Liver (tissue), 9 donors: ENCODE data around the gene PRM2. TPM values are rescaled to one million over a fixed set of nuclear protein-coding genes. Genes with fewer than 3 reads are reported as not detected.

ENCODE experiments used
- DNase-seq: peaks from one replicate; pipeline ENCODE4 v3.0.0-alpha.2; 2017; ENCODE audit warnings: low spot score
- H3K27ac ChIP-seq, 2 donors: one replicate each; pipeline ENCODE4 v1.7.0; 2013; ENCODE audit warnings: inconsistent platforms in 2 of 2, low read length in 2 of 2, control low read depth in 1 of 2, low read depth in 1 of 2, mild to moderate bottlenecking in 1 of 2
- H3K27me3 ChIP-seq, 4 donors: one replicate each; pipeline versions ENCODE4 v1.6.1 to v1.7.0; 2013; ENCODE audit warnings: low read length in 3 of 4, inconsistent platforms in 1 of 4, mild to moderate bottlenecking in 1 of 4, moderate library complexity in 1 of 4; ENCODE audit not compliant: control insufficient read depth in 4 of 4, insufficient read depth in 4 of 4
- H3K36me3 ChIP-seq, 4 donors: one replicate each; pipeline versions ENCODE4 v1.6.1 to v1.7.0; 2013; ENCODE audit warnings: low read length in 3 of 4, mild to moderate bottlenecking in 3 of 4, low read depth in 1 of 4, moderate library complexity in 1 of 4; ENCODE audit not compliant: control insufficient read depth in 4 of 4, insufficient read depth in 3 of 4
- H3K4me1 ChIP-seq, 4 donors: one replicate each; pipeline versions ENCODE4 v1.6.1 to v1.7.0; 2013; ENCODE audit warnings: low read length in 3 of 4, mild to moderate bottlenecking in 3 of 4, moderate library complexity in 1 of 4; ENCODE audit not compliant: control insufficient read depth in 4 of 4, insufficient read depth in 4 of 4
- H3K4me3 ChIP-seq, 3 donors: one replicate each; pipeline versions ENCODE4 v1.6.1 to v1.7.0; 2013; ENCODE audit warnings: low read length in 3 of 3, control low read depth in 1 of 3, low read depth in 1 of 3, mild to moderate bottlenecking in 1 of 3
- H3K9ac ChIP-seq, 2 donors: one replicate each; pipeline ENCODE4 v1.7.0; 2013; ENCODE audit warnings: low read length in 2 of 2, mild to moderate bottlenecking in 2 of 2, moderate library complexity in 2 of 2, control low read depth in 1 of 2, low read depth in 1 of 2
- H3K9me3 ChIP-seq, 4 donors: one replicate each; pipeline versions ENCODE4 v1.6.1 to v1.7.0; 2013; ENCODE audit warnings: low read length in 3 of 4; ENCODE audit not compliant: control insufficient read depth in 4 of 4
- ATF3 ChIP-seq: IDR thresholded peaks from 2 replicates; pipeline ENCODE4 v1.6.1; 2016; ENCODE audit warnings: antibody characterized with exemption
- CTCF ChIP-seq: fragments of 150-350 bp; IDR thresholded peaks from 2 replicates; pipeline ENCODE4 v1.5.1; 2017; ENCODE audit warnings: improper control_type of control experiment, low read depth, low read length; ENCODE audit not compliant: missing input control
- EGR1 ChIP-seq, 2 donors: IDR thresholded peaks; 2 replicates each; pipeline ENCODE4 v1.6.1; 2016 to 2018; ENCODE audit warnings: antibody characterized with exemption in 2 of 2, low read depth in 2 of 2
- FOXA1 ChIP-seq: IDR thresholded peaks from 2 replicates; pipeline ENCODE4 v1.6.1; 2016; ENCODE audit warnings: antibody characterized with exemption
- FOXA2 ChIP-seq: IDR thresholded peaks from 2 replicates; pipeline ENCODE4 v1.6.1; 2016; ENCODE audit warnings: antibody characterized with exemption
- HNF4A ChIP-seq, 2 donors: conservative IDR thresholded peaks; 2 replicates each; pipeline ENCODE4 v1.6.1; 2016; ENCODE audit warnings: antibody characterized with exemption in 2 of 2, mild to moderate bottlenecking in 2 of 2
- HNF4G ChIP-seq: IDR thresholded peaks from 2 replicates; pipeline ENCODE4 v1.6.1; 2016; ENCODE audit warnings: antibody characterized with exemption
- JUND ChIP-seq, 2 donors: IDR thresholded peaks; 2 replicates each; pipeline ENCODE4 v1.6.1; 2016; ENCODE audit warnings: antibody characterized with exemption in 2 of 2
- MAX ChIP-seq: IDR thresholded peaks from 2 replicates; pipeline ENCODE4 v1.6.1; 2016; ENCODE audit warnings: antibody characterized with exemption
- NR2F2 ChIP-seq: IDR thresholded peaks from 2 replicates; pipeline ENCODE4 v1.6.1; 2016; ENCODE audit warnings: antibody characterized with exemption
- RAD21 ChIP-seq, 2 donors: IDR thresholded peaks; 2 replicates each; pipeline ENCODE4 v1.6.1; 2016; ENCODE audit warnings: antibody characterized with exemption in 2 of 2, mild to moderate bottlenecking in 2 of 2
- RXRA ChIP-seq, 2 donors: IDR thresholded peaks; 2 replicates each; pipeline ENCODE4 v1.6.1; 2017 to 2018; ENCODE audit warnings: antibody characterized with exemption in 2 of 2, mild to moderate bottlenecking in 1 of 2
- SP1 ChIP-seq: IDR thresholded peaks from 2 replicates; pipeline ENCODE4 v1.6.1; 2018; ENCODE audit warnings: antibody characterized with exemption, mild to moderate bottlenecking
- TAF1 ChIP-seq: conservative IDR thresholded peaks from 2 replicates; pipeline ENCODE4 v1.6.1; 2016; ENCODE audit warnings: antibody characterized with exemption, mild to moderate bottlenecking
- YY1 ChIP-seq: IDR thresholded peaks from 2 replicates; pipeline ENCODE4 v1.6.1; 2016; ENCODE audit warnings: antibody characterized with exemption, mild to moderate bottlenecking
- ZBTB33 ChIP-seq: IDR thresholded peaks from 2 replicates; pipeline ENCODE4 v1.6.1; 2016; ENCODE audit warnings: antibody characterized with exemption
- WGBS: extraction: QIAGEN DNeasy Blood & Tissue Kit; methylation state at CpG from one replicate; pipeline ENCODE4 v1.1.7; 2013; 5-methylcytosine and 5-hydroxymethylcytosine counted together
- polyA plus RNA-seq, 2 donors: library from polyadenylated mRNA; stranded (reverse) in 1 of 2; unstranded in 1 of 2; fragments of 200-250 nt in 1 of 2; fragments of >200 nt in 1 of 2; fragmentation: Nextera tagmentation in 1 of 2; extraction: Ambion mirVana in 1 of 2; gene quantifications; one replicate each; pipeline versions ENCODE4 v1.2.1 to v1.2.3, GENCODE V29; 2013 to 2015
- total RNA-seq, 2 donors: library from RNA; depleted of rRNA; stranded (reverse); fragments of >200 nt; gene quantifications; one replicate each; pipeline ENCODE4 v1.2.3, GENCODE V29; 2014
- donor health status: healthy.
- donor health status: healthy.
- donor health status: healthy.
- donor health status: healthy.
- donor health status: healthy.

PRM2 gene
- total and polyA plus RNA-seq, 4 donors: not detected

GRCh38 chr16:11325404-11326083, 49.3 kb upstream of the PRM2 start:
- no peaks in the 10 kb centered on the region for H3K36me3 ChIP-seq
- no peaks in the 10 kb centered on the region for H3K9me3 ChIP-seq
- no peaks in the 10 kb centered on the region for H3K27me3 ChIP-seq
- no peak overlapping the region for H3K9ac ChIP-seq
- no peak for TF ChIP-seq CTCF
- no peak for TF ChIP-seq HNF4A (conservative IDR thresholded peaks at IDR 0.05)
- no peak for TF ChIP-seq NR2F2
- no peak for TF ChIP-seq YY1
- TF ChIP-seq JUND (IDR thresholded peaks at IDR 0.05): no peak
- no peak for TF ChIP-seq ZBTB33
- TF ChIP-seq HNF4G: no peak
- TF ChIP-seq RAD21 (IDR thresholded peaks at IDR 0.05): no peak
- TF ChIP-seq ATF3: no peak
- TF ChIP-seq SP1: no peak
- H3K4me1 ChIP-seq: no peaks in the 10 kb centered on the region
- H3K4me3 ChIP-seq: no peak overlapping the region
- WGBS: 83% methylated on average over 10 of the region's 10 CpGs
- DNase-seq: no peak
- H3K27ac ChIP-seq: no peak overlapping the region

- Histone ChIP-seq H3K36me3 (no peaks in the 10 kb centered on the region), H3K27me3 (no peaks in the 10 kb centered on the region), H3K4me1 (no peaks in the 10 kb centered on the region), H3K4me3 (no peak overlapping the region), H3K27ac (no peak overlapping the region), H3K9ac (no peak overlapping the region), H3K9me3 (no peaks in the 10 kb centered on the region)
- no peak for TF ChIP-seq TAF1
- no peak for TF ChIP-seq NR2F2
- TF ChIP-seq EGR1 (IDR thresholded peaks at IDR 0.05; ENCODE audit: low read depth in 2 of 2): no peak
- WGBS: 96% methylated on average over 11 of the region's 11 CpGs
- DNase-seq: no peak
These were observed 47.5 kb upstream of the PRM2 start for GRCh38 chr16:11323551-11324336.

- Histone ChIP-seq H3K27me3 (no peaks in the 10 kb centered on the region), H3K9me3 (no peaks in the 10 kb centered on the region), H3K9ac (no peak overlapping the region), H3K36me3 (no peaks in the 10 kb centered on the region), H3K27ac (no peak overlapping the region), H3K4me3 (no peak overlapping the region), H3K4me1 (no peaks in the 10 kb centered on the region)
- WGBS: 92% methylated on average over 3 of the region's 3 CpGs
- DNase-seq: no peak
- TF ChIP-seq FOXA2 (no peak), FOXA1 (no peak), MAX (no peak), NR2F2 (no peak), CTCF (no peak), ATF3 (no peak), RAD21 (IDR thresholded peaks at IDR 0.05) (no peak), HNF4G (no peak), ZBTB33 (no peak), EGR1 (IDR thresholded peaks at IDR 0.05; ENCODE audit: low read depth in 2 of 2) (no peak), TAF1 (no peak), RXRA (IDR thresholded peaks at IDR 0.05) (no peak), SP1 (no peak), JUND (IDR thresholded peaks at IDR 0.05) (no peak)
These were observed 46.5 kb upstream of the PRM2 start for GRCh38 chr16:11322823-11323222.
